Gastrocnemius medialis (tissue), 4 donors: ENCODE data around the gene ERCC3. TPM values are rescaled to one million over a fixed set of nuclear protein-coding genes. Genes with fewer than 3 reads are reported as not detected.

Experiments used
- total RNA-seq, 4 donors: library from RNA; depleted of rRNA; stranded (reverse); fragments of >200 nt; gene quantifications; one replicate each; pipeline versions ENCODE4 v1.1.0 to v1.2.3, GENCODE V29; 2016

ERCC3 gene
- total RNA-seq, 4 donors from 2014 or later = 24.9 to 28.2 (median 26.7) TPM

Other genes with a start within 250 kb of the ERCC3 start
- gene BIN1, start 187.0 kb downstream of the ERCC3 start, total RNA-seq = 1,000 to 10,000 TPM; 1,150 to 2,167 (median 1,736) TPM
- gene CYP27C1, start 73.8 kb downstream of the ERCC3 start, total RNA-seq = not detected
- gene MAP3K2, start 93.8 kb upstream of the ERCC3 start, total RNA-seq = 10 to 100 TPM; 33.8 to 46.4 (median 39.4) TPM
- under 1 TPM in 2 of 4 donors, not detected in 2; 0.29 to 0.58 TPM for gene PROC, start 124.3 kb upstream of the ERCC3 start, total RNA-seq
- gene IWS1, start 232.3 kb upstream of the ERCC3 start, total RNA-seq = 10 to 100 TPM; 50.5 to 77.0 (median 65.3) TPM
- under 1 TPM in 3 of 4 donors, not detected in 1; 0.07 to 0.83 (median 0.51) TPM for gene MYO7B, start 241.5 kb upstream of the ERCC3 start, total RNA-seq